GM11168 (cell line): Measurements from ENCODE around the gene EFNB3.

ENCODE experiments used
- in situ Hi-C: fragments of 300-500 bp; cut with MboI; formaldehyde crosslinking; loops from one replicate; pipeline ENCODE4 v1.12.0; 2022; ENCODE audit warnings: low sequenced_read_pairs; ENCODE audit not compliant: unreplicated experiment

EFNB3 gene, protein sequence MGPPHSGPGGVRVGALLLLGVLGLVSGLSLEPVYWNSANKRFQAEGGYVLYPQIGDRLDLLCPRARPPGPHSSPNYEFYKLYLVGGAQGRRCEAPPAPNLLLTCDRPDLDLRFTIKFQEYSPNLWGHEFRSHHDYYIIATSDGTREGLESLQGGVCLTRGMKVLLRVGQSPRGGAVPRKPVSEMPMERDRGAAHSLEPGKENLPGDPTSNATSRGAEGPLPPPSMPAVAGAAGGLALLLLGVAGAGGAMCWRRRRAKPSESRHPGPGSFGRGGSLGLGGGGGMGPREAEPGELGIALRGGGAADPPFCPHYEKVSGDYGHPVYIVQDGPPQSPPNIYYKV

DNA sequence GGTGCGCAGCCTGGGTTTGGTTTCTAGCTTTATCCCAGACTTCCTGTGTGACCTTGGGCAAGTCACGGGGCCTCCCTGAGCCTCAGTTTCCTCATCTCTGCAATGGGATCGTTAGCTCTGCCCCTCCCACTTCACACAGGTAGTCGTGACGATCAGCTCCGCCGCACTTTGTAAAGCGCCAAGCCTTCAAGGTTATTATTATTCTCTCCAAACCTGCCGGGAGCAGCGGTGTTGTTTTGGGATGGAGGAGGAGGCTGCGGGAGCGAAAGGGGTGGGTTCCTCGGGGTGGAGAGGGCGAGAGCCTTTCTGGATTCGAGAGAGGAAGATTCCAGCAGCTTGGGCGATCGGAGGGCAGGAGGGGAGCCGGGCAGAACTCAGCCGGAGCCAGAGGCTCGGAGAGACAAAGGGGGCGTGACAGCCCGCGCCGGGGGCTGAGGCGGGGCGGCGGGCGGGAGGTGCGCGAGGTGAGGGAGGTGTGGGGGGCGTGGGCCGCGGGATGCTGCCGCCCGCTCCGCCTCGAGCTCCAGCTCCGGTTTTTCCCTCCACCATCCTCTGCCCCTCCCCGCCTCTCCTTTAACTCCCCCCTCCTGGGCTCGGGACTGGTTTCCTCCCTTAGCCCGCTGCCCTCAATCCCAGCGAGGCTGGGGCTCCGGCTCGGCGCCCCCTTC is at the start of gene EFNB3:
EFNB3 (plus strand) TSS at position 602 of the 668 bp plus-strand sequence. CDS start 397 bp downstream, outside the sequence.
- in situ Hi-C loops: no loop called here

DNA sequence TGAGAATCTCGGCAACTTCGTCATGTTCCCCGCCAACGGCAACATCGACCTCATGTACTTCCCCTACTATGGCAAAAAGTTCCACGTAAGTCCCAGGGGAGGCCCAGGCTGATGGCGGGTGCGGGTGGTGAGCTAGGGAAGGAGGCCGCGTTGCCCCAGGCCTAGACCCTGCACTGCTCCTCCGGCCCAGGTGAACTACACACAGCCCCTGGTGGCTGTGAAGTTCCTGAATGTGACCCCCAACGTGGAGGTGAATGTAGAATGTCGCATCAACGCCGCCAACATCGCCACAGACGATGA is 49.5 kb upstream of the EFNB3 start:
- in situ Hi-C loops: no loop called here

DNA sequence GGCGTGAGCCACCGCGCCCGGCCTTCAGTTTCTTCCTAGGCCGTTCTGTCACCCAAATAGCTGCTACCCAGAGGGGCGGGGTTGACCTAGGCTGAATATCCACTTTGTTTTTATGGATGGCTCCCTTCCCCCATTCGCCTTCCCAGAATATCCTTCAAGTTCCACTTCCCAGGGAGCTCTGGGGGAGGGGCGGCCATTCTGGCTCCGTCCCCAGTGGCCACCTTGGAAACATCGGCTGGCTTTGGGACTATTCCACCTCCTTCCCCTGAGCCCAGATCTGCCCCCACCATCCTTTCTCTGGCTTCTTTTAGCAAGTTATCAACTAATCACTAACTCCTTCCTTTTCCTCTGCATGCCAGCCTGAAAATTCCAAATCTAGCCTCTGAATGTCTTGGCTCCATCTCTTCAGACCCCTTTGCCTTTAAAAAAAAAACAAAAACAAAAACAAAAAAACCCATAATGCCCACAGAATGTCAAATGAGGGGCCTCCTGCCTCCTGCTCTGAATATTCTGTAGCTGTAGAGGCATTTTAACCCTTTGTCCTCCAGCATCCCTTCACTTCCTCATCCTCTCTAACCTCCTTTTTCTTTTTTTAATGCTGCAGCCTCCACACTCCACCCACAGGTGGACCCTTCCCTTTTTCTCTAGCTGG is 47.9 kb upstream of the EFNB3 start:
- in situ Hi-C loops: no loop called here

DNA sequence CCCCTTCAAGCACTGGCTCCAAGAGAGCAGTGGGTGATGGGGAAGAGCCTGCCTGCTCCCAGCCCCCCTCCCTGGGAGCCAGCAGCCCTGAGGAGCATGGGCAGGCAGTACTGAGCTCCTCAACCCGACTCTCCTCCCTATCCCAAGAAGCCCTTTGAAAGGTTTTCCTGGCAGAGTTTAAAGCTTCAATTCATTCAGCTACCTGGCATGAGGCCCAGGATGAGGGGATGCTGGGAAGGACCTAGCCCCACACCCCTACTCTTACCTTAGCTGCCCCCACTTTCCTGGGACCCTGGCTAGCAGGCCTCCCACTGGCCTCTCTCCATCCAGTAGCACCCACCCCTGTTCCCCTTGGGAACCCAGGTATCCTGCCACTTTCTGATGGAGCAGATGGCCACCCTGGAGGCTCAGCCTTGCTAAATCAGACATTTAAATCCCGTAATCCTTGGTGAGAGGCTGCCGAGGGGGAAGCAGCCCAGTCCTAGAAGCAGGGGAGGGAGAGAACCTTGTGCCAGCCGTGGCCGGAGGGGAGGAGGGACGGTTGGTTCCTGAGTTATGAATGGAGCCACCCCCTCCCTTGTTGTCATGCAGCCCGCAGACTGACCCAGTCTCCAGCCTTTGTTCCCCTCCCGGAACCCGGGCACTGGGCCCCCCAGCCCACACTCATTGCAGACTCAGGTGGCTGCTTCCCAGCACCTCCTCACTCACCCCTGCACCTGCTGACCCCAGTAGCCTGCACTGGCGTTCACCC is 37.2 kb upstream of the EFNB3 start:
- in situ Hi-C loops: no loop called here

DNA sequence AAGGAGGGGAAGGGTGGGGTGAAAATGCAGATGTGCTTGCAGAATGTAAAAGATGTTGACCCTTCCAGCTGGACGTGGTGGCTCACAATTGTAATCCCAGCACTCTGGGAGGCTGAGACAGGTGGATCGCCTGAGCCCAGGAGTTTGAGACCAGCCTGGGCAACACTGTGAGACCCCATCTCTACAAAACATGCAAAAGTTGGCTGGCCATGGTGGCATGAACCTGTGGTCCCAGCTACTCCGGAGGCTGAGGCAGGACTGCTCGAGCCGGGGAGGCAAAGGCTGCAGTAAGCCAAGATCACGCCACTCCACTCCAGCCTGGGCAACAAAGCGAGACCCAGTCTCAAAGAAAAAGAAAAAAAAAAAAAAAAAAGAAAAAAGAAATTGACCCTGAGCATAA is 36.5 kb upstream of the EFNB3 start:
- in situ Hi-C loops: no loop called here

DNA sequence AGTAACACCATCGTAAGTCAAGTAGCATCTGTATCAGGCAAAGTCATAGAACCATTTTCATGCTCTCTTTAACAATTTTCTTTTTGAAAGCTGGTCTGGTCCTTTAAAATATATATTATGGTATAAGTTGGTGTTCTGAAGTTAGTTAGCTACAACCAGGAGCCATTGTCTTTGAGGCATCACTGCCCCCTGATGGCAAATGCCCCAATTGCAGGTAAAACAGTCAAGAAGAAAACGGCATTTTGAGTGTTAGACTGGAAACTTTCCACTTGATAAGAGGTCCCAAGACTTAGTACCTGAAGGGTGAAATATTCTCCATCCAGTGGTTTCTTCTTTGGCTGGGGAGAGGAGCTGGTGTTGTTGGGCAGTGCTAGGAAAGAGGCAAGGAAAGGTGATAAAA is 31.8 kb upstream of the EFNB3 start:
- in situ Hi-C loops: no loop called here

DNA sequence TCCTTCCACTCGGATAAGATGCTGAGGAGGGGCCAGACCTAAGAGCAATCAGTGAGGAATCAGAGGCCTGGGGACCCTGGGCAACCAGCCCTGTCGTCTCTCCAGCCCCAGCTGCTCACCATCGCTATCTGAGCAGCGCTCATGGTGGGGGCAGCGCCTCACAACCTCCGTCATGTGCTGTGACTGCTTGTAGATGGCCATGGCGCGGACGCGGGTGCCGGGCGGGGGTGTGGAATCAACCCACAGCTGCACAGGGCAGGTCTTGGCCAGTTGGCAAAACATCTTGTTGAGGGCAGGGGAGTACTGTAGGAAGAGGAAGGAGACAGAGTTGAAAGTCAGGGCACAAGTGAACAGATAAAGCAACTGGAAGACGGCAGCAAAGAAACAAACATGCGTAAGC is 30.1 kb upstream of the EFNB3 start:
- in situ Hi-C loops: no loop called here

DNA sequence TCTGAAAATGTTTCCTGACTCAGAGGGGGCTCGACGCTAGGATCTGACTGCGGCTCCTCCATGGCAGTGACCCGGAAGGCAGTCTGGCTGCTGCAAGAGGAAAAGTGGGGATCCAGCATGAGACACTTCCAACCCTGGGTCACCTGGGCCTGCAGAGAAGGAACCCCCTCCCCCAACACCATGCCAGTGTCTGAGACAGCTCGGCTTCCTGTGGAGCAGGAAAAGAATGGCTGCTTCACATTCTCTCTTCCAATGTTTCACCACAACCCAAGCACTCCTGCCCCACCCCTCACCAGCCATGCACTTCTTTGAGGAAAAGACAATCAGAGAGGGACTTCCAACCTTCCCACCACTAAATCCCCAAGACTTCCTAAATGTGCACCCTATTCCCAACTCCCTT is 28.5 kb upstream of the EFNB3 start:
- in situ Hi-C loops: no loop called here

DNA sequence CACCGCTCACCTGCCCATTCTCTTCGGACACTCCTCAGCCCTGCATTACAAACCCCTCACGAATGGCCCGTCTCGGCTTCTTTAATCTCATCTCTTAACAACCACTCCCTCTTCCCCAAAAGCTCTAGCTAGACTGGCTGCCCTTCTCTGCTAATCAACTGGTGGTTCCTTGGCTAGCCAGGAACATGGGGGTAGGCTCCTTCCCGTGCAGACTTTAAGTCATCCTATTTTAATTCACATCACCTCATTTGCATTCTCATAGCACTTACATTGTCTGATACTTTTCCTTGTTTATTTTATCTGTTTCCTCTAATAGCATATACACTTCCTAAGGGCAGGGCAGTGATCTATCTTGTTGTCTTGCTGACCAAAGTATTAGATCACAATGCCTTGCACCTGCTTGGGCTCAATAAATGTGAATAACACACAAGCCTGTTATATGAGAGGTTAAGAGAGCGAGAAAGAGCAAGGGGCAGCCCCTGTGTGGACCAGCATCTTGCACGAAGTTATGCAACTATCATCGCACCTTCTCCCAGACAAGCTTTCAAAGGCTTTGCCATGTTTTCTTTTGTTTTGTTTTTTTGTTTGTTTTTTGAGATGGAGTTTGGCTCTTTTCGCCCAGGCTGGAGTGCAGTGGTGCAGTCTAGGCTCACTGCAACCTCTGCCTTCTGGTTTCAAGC is 27.5 kb upstream of the EFNB3 start:
- in situ Hi-C loops: no loop called here

DNA sequence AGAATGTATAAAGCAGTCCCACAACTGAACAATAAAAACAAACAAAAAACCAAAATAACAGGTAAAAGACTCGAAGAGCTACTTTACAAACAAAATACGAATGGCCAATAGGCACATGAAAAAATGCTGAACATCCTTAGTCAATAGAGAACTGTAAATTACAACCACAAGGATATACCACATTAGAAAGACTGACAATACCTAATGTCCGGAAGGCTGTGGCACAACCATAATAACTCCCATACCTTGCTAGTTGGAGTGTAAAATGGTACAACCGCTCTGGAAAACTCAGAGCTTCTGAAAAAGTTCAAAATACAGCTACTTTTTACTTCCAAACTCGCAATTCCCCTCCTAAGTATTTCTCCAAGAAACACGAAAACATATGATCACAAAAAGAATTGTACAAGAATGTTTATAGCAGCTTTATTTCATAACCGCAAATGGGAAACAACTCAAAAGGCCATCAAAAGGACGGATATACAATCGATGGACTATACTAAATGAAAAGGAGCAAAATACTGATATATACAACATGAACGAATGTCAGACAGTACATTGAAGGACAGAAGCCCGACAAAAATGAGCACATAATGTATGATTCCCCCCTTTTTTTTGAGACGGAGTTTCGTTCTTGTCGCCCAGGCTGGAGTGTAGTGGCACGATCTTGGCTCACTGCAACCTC is 20.0 kb upstream of the EFNB3 start:
- in situ Hi-C loops: no loop called here

DNA sequence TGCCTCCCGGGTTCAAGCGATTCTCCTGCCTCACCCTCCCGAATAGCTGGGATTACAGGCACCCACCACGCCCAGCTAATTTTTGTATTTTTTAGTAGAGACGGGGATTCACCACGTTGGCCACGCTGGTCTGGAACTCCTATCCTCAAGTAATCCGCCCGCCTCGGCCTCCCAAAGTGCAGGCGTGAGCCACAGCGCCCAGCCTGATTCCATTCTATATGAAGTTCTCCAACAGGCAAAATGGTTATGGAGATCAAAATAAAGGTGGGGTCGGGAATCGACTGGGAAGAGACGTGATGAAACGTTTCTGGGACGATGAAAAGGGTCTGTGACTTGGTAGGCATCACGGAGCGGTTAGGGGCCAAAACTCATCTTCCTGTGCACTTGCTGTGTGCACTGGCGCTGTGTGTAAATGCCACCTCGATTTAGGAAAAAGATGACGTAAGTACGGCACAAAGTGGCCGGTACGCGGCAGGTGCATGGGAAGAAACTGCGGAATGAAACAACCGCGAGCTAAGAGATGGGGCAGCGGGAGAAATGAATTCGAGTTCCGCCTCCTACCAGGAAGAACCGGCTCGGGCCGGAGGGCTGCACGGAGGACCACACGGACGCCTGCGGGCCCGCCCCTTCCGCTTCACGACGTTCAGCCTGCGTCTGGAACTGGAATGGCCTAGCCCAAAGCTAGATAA is 19.3 kb upstream of the EFNB3 start:
- in situ Hi-C loops: no loop called here

DNA sequence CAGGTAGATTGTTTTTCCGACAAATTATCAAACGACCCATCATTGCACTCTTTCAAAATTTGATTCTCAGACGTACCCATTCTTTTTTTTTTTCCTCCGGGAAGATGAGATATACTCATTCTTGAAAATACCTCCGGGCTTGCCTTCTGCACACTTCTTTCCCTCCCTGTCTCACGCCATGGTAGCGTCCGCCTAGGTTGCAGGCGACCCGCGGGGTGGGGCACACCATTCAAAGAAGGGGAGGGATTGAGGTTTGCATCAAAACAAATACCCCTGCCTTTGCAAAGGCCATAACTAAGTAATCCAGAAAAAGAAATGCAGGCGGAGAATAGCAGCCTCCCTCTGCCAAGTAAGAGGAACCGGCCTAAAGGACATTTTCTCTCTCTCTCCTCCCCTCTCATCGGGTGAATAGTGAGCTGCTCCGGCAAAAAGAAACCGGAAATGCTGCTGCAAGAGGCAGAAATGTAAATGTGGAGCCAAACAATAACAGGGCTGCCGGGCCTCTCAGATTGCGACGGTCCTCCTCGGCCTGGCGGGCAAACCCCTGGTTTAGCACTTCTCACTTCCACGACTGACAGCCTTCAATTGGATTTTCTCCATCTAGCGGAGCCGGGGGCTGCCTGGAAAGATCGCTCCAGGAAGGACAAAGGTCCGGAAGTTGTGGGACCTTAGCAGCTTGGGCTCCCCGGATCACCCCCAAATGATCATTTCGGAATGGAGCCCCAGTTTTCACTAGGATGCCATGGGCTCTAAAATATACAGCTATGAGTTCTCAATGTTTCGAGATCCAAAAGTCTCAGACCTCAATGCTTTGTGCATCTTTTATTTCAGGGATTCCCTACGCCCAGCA is 18.6 kb upstream of the EFNB3 start:
- in situ Hi-C loops: no loop called here

DNA sequence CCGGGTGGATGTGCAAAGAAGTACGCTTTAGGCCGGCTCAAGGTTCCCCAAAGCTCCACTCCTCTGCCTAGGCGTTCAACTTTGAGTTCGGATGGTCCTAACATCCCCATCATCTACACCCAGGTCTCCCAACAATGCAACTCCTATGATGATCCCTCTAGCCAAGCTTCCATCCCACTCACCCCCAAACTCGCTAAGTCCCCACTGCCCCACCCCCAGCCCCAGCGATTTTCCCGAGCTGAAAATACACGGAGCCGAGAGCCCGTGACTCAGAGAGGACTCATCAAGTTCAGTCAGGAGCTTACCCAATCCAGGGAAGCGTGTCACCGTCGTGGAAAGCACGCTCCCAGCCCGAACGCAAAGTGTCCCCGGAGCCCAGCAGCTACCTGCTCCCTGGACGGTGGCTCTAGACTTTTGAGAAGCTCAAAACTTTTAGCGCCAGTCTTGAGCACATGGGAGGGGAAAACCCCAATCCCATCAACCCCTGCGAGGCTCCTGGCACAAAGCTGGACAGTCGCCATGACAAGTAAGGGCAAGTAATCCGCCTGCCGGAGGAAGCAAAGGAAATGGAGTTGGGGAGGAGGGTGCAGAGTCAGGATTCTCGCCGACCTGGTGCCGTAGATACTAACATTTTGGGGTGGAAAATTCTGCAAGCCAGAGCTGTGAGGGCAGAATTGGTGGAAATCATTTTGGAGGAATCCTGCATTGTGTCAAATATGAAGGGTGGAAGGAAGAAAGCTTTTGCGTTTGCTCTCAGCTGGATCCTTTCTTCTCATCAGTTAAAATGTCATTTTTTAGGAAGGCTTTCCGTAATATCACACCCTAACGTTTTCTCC is 17.7 kb upstream of the EFNB3 start, which contains the start of gene TP53:
TP53 (minus strand) TSS at position 419 of the 836 bp plus-strand sequence. CDS start 10,896 bp downstream, outside the sequence.
- in situ Hi-C loops: no loop called here

DNA sequence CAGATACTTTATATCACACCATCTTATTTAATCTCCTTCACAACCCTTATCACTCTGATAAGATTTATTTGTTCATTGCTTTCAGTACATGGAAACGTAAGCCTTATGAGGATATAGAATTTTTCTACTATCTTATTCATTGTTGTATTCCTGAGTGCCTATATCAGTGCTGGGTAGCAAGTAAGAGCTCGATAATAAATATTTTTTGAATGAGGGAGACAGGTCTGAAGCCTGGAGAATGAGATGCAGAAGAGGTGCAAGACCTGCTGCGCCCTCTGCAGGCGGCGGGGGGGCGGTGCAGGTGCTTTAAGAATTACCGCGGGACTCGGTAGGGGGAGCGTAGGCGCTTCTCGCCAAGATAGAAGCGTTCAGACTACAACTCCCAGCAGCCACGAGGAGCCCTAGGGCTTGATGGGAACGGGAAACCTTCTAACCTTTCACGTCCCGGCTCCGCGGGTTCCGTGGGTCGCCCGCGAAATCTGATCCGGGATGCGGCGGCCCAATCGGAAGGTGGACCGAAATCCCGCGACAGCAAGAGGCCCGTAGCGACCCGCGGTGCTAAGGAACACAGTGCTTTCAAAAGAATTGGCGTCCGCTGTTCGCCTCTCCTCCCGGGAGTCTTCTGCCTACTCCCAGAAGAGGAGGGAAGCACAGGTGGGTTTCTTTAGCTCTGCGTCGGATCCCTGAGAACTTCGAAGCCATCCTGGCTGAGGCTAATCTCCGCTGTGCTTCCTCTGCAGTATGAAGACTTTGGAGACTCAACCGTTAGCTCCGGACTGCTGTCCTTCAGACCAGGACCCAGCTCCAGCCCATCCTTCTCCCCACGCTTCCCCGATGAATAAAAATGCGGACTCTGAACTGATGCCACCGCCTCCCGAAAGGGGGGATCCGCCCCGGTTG is 16.8 kb upstream of the EFNB3 start, which contains the start of gene WRAP53:
WRAP53 (plus strand) TSS at position 570 of the 900 bp plus-strand sequence; CDS start at position 742, 172 bp downstream.
- in situ Hi-C loops: no loop called here

DNA sequence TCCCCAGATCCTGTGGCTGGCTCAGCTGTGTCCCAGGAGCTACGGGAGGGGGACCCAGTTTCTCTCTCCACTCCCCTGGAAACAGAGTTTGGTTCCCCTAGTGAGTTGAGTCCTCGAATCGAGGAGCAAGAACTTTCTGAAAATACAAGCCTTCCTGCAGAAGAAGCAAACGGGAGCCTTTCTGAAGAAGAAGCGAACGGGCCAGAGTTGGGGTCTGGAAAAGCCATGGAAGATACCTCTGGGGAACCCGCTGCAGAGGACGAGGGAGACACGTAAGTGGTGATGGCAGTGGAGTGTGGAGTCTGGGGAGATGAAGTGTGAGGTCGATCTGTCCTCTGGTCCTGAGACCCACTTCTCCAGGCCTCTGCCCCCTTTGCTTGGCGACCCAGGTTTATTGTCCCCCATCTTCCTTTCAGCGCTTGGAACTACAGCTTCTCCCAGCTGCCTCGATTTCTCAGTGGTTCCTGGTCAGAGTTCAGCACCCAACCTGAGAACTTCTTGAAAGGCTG is 16.1 kb upstream of the EFNB3 start:
- in situ Hi-C loops: no loop called here

DNA sequence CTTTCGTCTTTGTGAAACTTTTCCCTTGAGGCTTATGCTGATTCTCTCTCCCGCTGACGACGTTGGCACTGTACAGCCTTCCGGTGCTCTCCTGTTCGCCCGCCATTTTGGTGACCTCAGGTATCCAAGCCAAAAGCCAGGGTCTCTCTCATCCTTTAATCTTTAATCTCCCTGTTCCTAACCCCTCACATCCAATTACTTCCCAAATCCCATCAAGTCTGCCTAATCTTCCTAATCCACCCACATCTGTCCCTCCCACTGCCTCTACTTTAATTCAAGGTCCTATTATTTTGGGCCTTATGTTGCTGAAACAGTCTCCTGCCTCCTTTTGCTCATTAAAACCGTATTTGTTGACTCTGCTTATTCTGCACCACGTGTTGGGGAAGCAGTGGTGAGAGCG is 9.4 kb upstream of the EFNB3 start:
- in situ Hi-C loops: no loop called here
